ENCODE data around the gene TNIP1.
A peak's percentile ranks its signal among the peaks of the same experiment; 100 is the strongest.

DNA sequence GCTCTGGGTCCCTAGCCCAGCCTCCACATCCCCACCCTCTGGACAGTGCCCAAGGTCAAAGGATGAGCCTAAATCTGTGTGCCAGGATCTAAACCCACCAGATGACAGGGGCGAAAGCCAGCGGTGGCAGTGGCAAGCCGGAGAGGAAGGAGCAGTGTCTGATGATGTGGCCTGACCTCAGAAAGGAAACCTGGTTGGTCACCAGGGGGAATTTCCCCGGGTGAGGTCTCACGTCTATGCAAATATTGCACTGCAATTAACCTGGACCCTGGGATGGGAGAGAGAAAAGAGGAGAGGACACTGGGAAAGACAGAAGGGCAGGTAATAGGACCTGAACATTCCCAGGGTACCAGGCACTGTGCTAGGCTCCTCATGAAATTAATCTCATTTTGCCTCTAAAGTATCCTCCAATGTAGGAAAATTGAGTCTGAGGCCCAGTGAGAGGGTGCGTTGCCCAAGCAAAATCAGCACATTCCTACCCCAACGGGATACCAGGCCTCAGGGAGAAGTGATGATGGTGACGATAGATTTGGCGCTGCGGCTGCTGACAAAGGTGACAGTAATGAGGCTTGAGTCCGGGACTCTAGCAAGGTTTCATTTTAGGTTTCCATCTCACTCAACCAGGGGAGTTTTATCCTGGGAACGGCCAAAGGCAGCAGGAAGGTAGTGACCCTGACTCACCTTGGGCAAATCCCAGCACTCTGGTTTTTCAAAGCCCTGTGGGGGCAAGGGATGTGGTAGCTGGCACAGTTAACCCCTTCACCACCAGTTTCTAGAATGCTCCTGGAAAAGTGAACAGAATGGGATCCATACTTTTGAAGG, 13.4 kb upstream of the TNIP1 start:
- TF ChIP-seq, protein P1, sequence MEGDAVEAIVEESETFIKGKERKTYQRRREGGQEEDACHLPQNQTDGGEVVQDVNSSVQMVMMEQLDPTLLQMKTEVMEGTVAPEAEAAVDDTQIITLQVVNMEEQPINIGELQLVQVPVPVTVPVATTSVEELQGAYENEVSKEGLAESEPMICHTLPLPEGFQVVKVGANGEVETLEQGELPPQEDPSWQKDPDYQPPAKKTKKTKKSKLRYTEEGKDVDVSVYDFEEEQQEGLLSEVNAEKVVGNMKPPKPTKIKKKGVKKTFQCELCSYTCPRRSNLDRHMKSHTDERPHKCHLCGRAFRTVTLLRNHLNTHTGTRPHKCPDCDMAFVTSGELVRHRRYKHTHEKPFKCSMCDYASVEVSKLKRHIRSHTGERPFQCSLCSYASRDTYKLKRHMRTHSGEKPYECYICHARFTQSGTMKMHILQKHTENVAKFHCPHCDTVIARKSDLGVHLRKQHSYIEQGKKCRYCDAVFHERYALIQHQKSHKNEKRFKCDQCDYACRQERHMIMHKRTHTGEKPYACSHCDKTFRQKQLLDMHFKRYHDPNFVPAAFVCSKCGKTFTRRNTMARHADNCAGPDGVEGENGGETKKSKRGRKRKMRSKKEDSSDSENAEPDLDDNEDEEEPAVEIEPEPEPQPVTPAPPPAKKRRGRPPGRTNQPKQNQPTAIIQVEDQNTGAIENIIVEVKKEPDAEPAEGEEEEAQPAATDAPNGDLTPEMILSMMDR (IDR thresholded peaks at IDR 0.05 in 8 of 11, conservative IDR thresholded peaks at IDR 0.05 in 3 of 11): no peak
- TF ChIP-seq POLR2AphosphoS5 (IDR thresholded peaks at IDR 0.05): peak; percentile 18 to 80 (median 68)
- TF ChIP-seq POLR2A (IDR thresholded peaks at IDR 0.05): no peak

Measured in spleen (tissue), 7 donors.